GM12872 (cell line): ENCODE data around the gene DIP2C.

ENCODE experiments used
- TF ChIP-seq, protein P1 (sequence below): IDR thresholded peaks from 3 replicates; pipeline ENCODE4 v1.5.1; 2011; ENCODE audit warnings: low read depth, mild to moderate bottlenecking, low read length, moderate library complexity; ENCODE audit not compliant: insufficient read depth

Gene DIP2C

GRCh38 chr10:679556-679955, 9.9 kb downstream of the DIP2C start:
- TF ChIP-seq, protein P1, sequence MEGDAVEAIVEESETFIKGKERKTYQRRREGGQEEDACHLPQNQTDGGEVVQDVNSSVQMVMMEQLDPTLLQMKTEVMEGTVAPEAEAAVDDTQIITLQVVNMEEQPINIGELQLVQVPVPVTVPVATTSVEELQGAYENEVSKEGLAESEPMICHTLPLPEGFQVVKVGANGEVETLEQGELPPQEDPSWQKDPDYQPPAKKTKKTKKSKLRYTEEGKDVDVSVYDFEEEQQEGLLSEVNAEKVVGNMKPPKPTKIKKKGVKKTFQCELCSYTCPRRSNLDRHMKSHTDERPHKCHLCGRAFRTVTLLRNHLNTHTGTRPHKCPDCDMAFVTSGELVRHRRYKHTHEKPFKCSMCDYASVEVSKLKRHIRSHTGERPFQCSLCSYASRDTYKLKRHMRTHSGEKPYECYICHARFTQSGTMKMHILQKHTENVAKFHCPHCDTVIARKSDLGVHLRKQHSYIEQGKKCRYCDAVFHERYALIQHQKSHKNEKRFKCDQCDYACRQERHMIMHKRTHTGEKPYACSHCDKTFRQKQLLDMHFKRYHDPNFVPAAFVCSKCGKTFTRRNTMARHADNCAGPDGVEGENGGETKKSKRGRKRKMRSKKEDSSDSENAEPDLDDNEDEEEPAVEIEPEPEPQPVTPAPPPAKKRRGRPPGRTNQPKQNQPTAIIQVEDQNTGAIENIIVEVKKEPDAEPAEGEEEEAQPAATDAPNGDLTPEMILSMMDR = no peak

DNA sequence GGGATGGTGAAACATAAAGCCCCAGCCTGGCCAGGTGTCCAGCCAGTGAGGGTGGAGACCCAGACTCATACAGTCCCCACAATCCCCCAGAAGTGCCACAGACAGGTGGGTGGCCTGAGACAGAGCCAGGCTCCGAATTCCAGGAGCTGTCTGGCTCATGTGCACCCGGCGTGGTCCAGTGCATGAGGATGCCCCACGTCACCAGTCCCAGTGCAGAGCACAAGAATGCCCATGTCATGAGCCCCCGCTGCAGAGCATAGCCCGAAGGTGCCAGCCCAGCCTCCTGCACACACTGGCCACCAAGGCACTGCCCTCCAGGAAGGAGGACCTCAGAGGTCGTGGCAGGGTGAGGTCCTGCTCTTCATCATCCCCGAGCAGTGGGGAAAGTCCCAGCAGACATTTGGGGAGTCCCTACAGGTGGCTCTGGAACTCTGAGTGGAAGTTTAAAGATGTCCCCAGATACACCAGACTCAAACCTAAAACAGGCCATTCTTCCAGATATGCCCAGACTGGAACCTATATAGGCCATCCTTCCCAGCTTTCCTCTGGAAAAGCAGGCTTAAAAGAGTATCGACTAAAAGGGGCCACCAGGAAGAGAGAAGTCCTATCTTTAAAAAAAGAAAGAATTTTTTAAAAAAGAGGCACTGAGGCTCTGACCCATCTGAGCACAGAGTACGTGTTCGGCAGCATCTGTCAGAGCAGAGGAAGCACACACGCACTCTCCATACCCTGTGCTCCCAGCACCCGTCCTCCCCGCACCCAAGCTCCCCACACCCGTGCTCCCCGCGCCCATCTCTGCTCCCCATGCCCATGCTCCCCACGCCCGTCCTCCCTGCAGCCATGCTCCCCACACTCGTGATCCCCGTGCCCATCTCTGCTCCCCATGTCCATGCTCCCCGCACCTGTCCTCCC, 11.5 kb downstream of the DIP2C start:
- TF ChIP-seq, protein P1 = no peak

DNA sequence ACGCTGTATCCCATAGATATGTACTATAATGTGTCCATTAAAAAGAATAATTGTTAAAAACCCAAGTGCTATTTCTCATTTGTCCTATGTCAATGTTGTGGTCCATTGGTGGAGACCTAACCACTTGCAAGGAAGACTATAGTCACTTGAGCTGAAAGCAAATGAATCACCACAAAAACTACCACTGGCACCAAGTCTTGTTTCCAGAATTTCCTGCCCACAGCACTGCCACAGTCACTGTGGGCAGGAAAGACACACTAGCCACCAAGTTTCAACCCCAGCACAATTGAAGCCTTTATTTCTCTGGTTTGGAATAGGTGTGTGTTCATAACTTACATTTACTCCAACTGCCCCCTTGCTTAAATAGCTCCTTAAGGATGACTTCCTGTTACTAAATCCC, 12.4 kb downstream of the DIP2C start:
- TF ChIP-seq, protein P1 = no peak

GRCh38 chr10:676178-676577, 13.3 kb downstream of the DIP2C start:
- TF ChIP-seq, protein P1 = no peak

DNA sequence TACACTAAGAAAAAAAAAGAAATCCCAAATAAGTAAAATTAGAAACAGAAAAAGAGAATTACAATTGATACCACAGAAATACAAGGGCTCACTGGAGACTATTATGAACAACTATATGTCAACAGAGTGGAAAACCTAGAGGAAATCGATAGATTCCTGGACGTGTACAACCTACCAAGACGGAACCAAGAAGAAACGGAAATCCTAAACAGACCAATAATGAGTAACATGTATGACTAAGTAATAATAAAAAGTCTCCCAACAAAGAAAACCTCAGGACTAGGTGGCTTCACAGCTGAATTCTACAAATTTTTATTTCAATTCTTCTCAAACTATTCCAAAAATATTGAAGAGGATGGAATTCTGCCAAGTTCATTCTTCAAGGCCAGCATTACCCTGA, 13.9 kb downstream of the DIP2C start:
- TF ChIP-seq, protein P1 = no peak

- TF ChIP-seq, protein P1 = no peak
Measured at GRCh38 chr10:673492-673891, 16.0 kb downstream of the DIP2C start.

GRCh38 chr10:672992-673391, 16.5 kb downstream of the DIP2C start:
- TF ChIP-seq, protein P1 = no peak
